GM23338 (cell line): ENCODE data around the gene NECTIN2. TPM values are rescaled to one million over a fixed set of nuclear protein-coding genes. Genes with fewer than 3 reads are reported as not detected.

Source experiments
- ATAC-seq: fragments of 200-7000 bp; cut with Tn5 transposase; 3 replicates; pipeline ENCODE4 v1.9.1; 2020
- DNase-seq: peaks from one replicate; pipeline ENCODE4 v3.0.0-alpha.2; 2015; ENCODE audit warnings: low spot score
- H2AFZ ChIP-seq: fragments of 200-600 bp; sonication (generic); 2 replicates; pipeline ENCODE4 v1.8.0; 2016; ENCODE audit warnings: antibody characterized with exemption, mild to moderate bottlenecking, moderate library complexity
- H3F3A ChIP-seq: fragments of 200-600 bp; sonication (generic); replicated peaks from 2 replicates; pipeline ENCODE4 v1.8.0; 2017; ENCODE audit warnings: antibody characterized with exemption, mixed run types, low read depth
- H3K27ac ChIP-seq: fragments of 200-600 bp; sonication (generic); 2 replicates; pipeline ENCODE4 v1.6.1; 2016; ENCODE audit warnings: low read depth
- H3K27me3 ChIP-seq: fragments of 200-600 bp; sonication (generic); 2 replicates; pipeline ENCODE4 v1.8.0; 2016; ENCODE audit warnings: mild to moderate bottlenecking, mixed run types, moderate library complexity; ENCODE audit not compliant: insufficient read depth
- H3K36me3 ChIP-seq: fragments of 200-600 bp; sonication (generic); 2 replicates; pipeline ENCODE4 v1.8.0; 2016; ENCODE audit warnings: mild to moderate bottlenecking; ENCODE audit not compliant: insufficient read depth
- H3K4me1 ChIP-seq: fragments of 200-600 bp; sonication (generic); 2 replicates; pipeline ENCODE4 v1.8.0; 2016; ENCODE audit warnings: mild to moderate bottlenecking, moderate library complexity; ENCODE audit not compliant: insufficient read depth
- H3K4me2 ChIP-seq: fragments of 200-600 bp; sonication (generic); 2 replicates; pipeline ENCODE4 v1.7.1; 2017; ENCODE audit warnings: mixed run types
- H3K4me3 ChIP-seq: fragments of 200-600 bp; sonication (generic); 2 replicates; pipeline ENCODE4 v1.6.1; 2016; ENCODE audit warnings: mixed run types
- H3K79me2 ChIP-seq: fragments of 200-600 bp; sonication (generic); replicated peaks from 2 replicates; pipeline ENCODE4 v1.8.0; 2017; ENCODE audit warnings: mild to moderate bottlenecking; ENCODE audit not compliant: insufficient read depth
- H3K9me2 ChIP-seq: fragments of 200-600 bp; sonication (generic); 2 replicates; pipeline ENCODE4 v1.8.0; 2017; ENCODE audit not compliant: insufficient read depth
- H4K20me1 ChIP-seq: fragments of 200-600 bp; sonication (generic); replicated peaks from 2 replicates; pipeline ENCODE4 v1.8.0; 2017; ENCODE audit warnings: mild to moderate bottlenecking; ENCODE audit not compliant: insufficient read depth
- H3K27ac Mint-ChIP-seq: 2 replicates; pipeline ENCODE4 v1.8.0; 2020; ENCODE audit warnings: inconsistent platforms, mild to moderate bottlenecking, moderate library complexity, mixed read lengths
- H3K27me3 Mint-ChIP-seq: 3 replicates; pipeline ENCODE4 v1.8.0; 2022; ENCODE audit warnings: low read depth, mild to moderate bottlenecking, moderate library complexity, mixed read lengths, inconsistent platforms; ENCODE audit not compliant: insufficient read depth, poor library complexity
- H3K36me3 Mint-ChIP-seq: 3 replicates; pipeline ENCODE4 v1.8.0; 2021; ENCODE audit warnings: low read depth, mild to moderate bottlenecking, inconsistent platforms, moderate library complexity, mixed read lengths
- H3K4me1 Mint-ChIP-seq: 3 replicates; pipeline ENCODE4 v1.8.0; 2020; ENCODE audit warnings: mild to moderate bottlenecking, inconsistent platforms, mixed read lengths
- H3K4me3 Mint-ChIP-seq: 3 replicates; pipeline ENCODE4 v1.8.0; 2021; ENCODE audit warnings: moderate library complexity, mild to moderate bottlenecking, inconsistent platforms, mixed read lengths
- H3K9me3 Mint-ChIP-seq: 3 replicates; pipeline ENCODE4 v1.8.0; 2020; ENCODE audit warnings: moderate library complexity, mild to moderate bottlenecking, inconsistent platforms, mixed read lengths
- CREB1 ChIP-seq: fragments of 250-450 bp; sonication (Bioruptor Pico); IDR thresholded peaks from 2 replicates; pipeline ENCODE4 v1.5.0; 2020; ENCODE audit warnings: low read depth, mild to moderate bottlenecking, moderate library complexity
- EZH2 ChIP-seq: fragments of 200-600 bp; sonication (generic); IDR thresholded peaks from one replicate; pipeline ENCODE4 v1.8.0; 2017; ENCODE audit warnings: antibody characterized with exemption, mild to moderate bottlenecking, low read depth; ENCODE audit not compliant: unreplicated experiment
- EZH2phosphoT487 ChIP-seq: fragments of 200-600 bp; sonication (generic); IDR thresholded peaks from one replicate; pipeline ENCODE4 v1.8.1; 2018; ENCODE audit warnings: antibody characterized with exemption; ENCODE audit not compliant: unreplicated experiment
- JUNB ChIP-seq: IDR thresholded peaks from one replicate; pipeline ENCODE4 v1.6.1; 2016; ENCODE audit warnings: antibody characterized with exemption; ENCODE audit not compliant: unreplicated experiment
- NANOG ChIP-seq: IDR thresholded peaks from 2 replicates; pipeline ENCODE4 v1.6.1; 2016; ENCODE audit warnings: antibody characterized with exemption, borderline replicate concordance
- POLR2AphosphoS5 ChIP-seq: IDR thresholded peaks from 2 replicates; pipeline ENCODE4 v1.6.1; 2016; ENCODE audit warnings: antibody characterized with exemption, low read depth
- REST ChIP-seq: IDR thresholded peaks from one replicate; pipeline ENCODE4 v1.6.1; 2018; ENCODE audit warnings: antibody characterized with exemption; ENCODE audit not compliant: unreplicated experiment
- STAT1 ChIP-seq: IDR thresholded peaks from one replicate; pipeline ENCODE4 v1.6.1; 2016; ENCODE audit warnings: antibody characterized with exemption; ENCODE audit not compliant: unreplicated experiment
- ZNF114 ChIP-seq: fragments of 250-450 bp; sonication (Bioruptor Pico); IDR thresholded peaks from 2 replicates; pipeline ENCODE4 v1.5.0; 2020; ENCODE audit warnings: mild to moderate bottlenecking, moderate library complexity
- ZNF331 ChIP-seq: fragments of 250-450 bp; sonication (Bioruptor Pico); IDR thresholded peaks from 2 replicates; pipeline ENCODE4 v1.5.0; 2020; ENCODE audit warnings: low read depth, mild to moderate bottlenecking, moderate library complexity
- ZNF462 ChIP-seq: fragments of 250-450 bp; sonication (Bioruptor Pico); IDR thresholded peaks from 2 replicates; pipeline ENCODE4 v1.5.0; 2020; ENCODE audit warnings: mild to moderate bottlenecking, moderate library complexity
- polyA plus RNA-seq: library from polyadenylated mRNA; unstranded; fragments of >200 nt; fragmentation: Nextera tagmentation; extraction: Ambion mirVana; gene quantifications from 2 replicates; pipeline ENCODE4 v1.2.1, GENCODE V29; 2016
- total RNA-seq: library from RNA; depleted of rRNA; stranded (reverse); fragments of >200 nt; shearing (Covaris generic); gene quantifications from 2 replicates; pipeline ENCODE4 v1.2.3, GENCODE V29; 2014
- TF ChIP-seq, protein P1 (sequence below), 2 experiments: fragments of 200-600 bp in 1 of 2; sonication (generic) in 1 of 2; conservative IDR thresholded peaks; 2 replicates each; pipeline versions ENCODE4 v1.5.1 to v1.6.1; 2016 to 2017; ENCODE audit warnings: antibody characterized with exemption in 2 of 2, low read depth in 2 of 2, mild to moderate bottlenecking in 2 of 2, moderate library complexity in 1 of 2
- TF ChIP-seq, protein P2 (sequence below): IDR thresholded peaks from 2 replicates; pipeline ENCODE4 v1.6.1; 2016; ENCODE audit warnings: antibody characterized with exemption

Gene NECTIN2
- total and polyA plus RNA-seq, 2 experiments from 2014 or later = 109 to 230 TPM

GRCh38 chr19:44866664-44867063 lies 20.6 kb downstream of the NECTIN2 start:
- peaks cover 19% of the 10 kb centered on the region for H3K79me2 ChIP-seq
- H2AFZ ChIP-seq = no peak overlapping the region
- no peaks in the 10 kb centered on the region for H3K9me2 ChIP-seq
- Mint-ChIP-seq H3K27me3 (peaks cover 10% of the 10 kb centered on the region), H3K36me3 (peaks cover 60% of the 10 kb centered on the region), H3K27ac (no peak overlapping the region), H3K9me3 (no peaks in the 10 kb centered on the region; the same call in 2 of the 3 replicates), H3K4me3 (no peak overlapping the region), H3K4me1 (no peaks in the 10 kb centered on the region)
- H3K4me1 ChIP-seq = no peaks in the 10 kb centered on the region
- no peak overlapping the region for H3K27ac ChIP-seq
- TF ChIP-seq ZNF462 (CRISPR knock-in tag) = no peak
- no peak for TF ChIP-seq EZH2phosphoT487
- TF ChIP-seq EZH2 = no peak
- no peak for TF ChIP-seq ZNF114 (CRISPR knock-in tag)
- TF ChIP-seq ZNF331 = no peak
- TF ChIP-seq JUNB = no peak
- TF ChIP-seq, protein P1, sequence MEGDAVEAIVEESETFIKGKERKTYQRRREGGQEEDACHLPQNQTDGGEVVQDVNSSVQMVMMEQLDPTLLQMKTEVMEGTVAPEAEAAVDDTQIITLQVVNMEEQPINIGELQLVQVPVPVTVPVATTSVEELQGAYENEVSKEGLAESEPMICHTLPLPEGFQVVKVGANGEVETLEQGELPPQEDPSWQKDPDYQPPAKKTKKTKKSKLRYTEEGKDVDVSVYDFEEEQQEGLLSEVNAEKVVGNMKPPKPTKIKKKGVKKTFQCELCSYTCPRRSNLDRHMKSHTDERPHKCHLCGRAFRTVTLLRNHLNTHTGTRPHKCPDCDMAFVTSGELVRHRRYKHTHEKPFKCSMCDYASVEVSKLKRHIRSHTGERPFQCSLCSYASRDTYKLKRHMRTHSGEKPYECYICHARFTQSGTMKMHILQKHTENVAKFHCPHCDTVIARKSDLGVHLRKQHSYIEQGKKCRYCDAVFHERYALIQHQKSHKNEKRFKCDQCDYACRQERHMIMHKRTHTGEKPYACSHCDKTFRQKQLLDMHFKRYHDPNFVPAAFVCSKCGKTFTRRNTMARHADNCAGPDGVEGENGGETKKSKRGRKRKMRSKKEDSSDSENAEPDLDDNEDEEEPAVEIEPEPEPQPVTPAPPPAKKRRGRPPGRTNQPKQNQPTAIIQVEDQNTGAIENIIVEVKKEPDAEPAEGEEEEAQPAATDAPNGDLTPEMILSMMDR (conservative IDR thresholded peaks at IDR 0.05; ENCODE audit: low read depth in 2 of 2) = no peak
- TF ChIP-seq, protein P2, sequence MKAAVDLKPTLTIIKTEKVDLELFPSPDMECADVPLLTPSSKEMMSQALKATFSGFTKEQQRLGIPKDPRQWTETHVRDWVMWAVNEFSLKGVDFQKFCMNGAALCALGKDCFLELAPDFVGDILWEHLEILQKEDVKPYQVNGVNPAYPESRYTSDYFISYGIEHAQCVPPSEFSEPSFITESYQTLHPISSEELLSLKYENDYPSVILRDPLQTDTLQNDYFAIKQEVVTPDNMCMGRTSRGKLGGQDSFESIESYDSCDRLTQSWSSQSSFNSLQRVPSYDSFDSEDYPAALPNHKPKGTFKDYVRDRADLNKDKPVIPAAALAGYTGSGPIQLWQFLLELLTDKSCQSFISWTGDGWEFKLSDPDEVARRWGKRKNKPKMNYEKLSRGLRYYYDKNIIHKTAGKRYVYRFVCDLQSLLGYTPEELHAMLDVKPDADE = no peak
- TF ChIP-seq CREB1 = no peak
- TF ChIP-seq REST = no peak
- no peak for TF ChIP-seq NANOG
- no peak for TF ChIP-seq STAT1
- no peak for TF ChIP-seq POLR2AphosphoS5
- H4K20me1 ChIP-seq = peaks cover 23% of the 10 kb centered on the region
- H3K4me3 ChIP-seq = no peak overlapping the region
- H3K27me3 ChIP-seq = no peaks in the 10 kb centered on the region
- H3F3A ChIP-seq = 0 out of 2 replicates have a peak, but pooled peaks cover 6% of the 10 kb centered on the region
- peaks cover 13% of the 10 kb centered on the region for H3K36me3 ChIP-seq
- no peak overlapping the region for H3K4me2 ChIP-seq
- DNase-seq = no peak
- no peak for ATAC-seq
